Measurements from ENCODE around the gene CBFA2T3. TPM values are rescaled to one million over a fixed set of nuclear protein-coding genes. Genes with fewer than 3 reads are reported as not detected.

CBFA2T3 gene
- polyA plus RNA-seq, 1 experiment, result not detected

DNA sequence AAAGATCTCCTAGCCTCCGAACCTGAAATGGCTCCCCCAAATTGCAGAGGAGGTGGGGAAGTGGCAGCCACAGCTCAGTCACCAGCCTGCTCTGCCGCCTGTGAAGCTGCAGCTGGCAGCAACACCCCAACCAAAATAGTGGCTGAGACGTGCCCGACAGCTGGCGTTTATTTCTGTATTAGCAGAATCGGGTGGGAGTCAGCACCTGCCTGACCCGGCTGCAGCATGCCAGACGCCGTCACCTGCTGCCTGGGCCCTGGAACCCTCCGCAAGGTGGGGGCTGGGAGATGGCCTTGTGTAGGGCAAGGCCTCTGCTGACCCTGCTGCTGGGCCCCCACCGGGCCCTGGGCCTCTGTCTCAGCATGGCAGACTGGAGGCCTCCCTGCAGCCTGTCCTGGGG is 93.1 kb downstream of the CBFA2T3 start:
- Histone ChIP-seq H3K4me3 (ENCODE audit: low read depth, low read length) (no peak overlapping the region), H3K36me3 (ENCODE audit: control insufficient read depth, insufficient read depth, low read length) (no peaks in the 10 kb centered on the region), H3K27me3 (ENCODE audit: control insufficient read depth, insufficient read depth, low read length) (no peaks in the 10 kb centered on the region)
- no peak for DNase-seq (ENCODE audit: low read depth)
- POLR2A ChIA-PET, result no interaction called here
- CTCF ChIA-PET, result no interaction called here
- no peak for TF ChIP-seq CTCF (IDR thresholded peaks at IDR 0.05; ENCODE audit: insufficient read depth, low read depth, low read length)

DNA sequence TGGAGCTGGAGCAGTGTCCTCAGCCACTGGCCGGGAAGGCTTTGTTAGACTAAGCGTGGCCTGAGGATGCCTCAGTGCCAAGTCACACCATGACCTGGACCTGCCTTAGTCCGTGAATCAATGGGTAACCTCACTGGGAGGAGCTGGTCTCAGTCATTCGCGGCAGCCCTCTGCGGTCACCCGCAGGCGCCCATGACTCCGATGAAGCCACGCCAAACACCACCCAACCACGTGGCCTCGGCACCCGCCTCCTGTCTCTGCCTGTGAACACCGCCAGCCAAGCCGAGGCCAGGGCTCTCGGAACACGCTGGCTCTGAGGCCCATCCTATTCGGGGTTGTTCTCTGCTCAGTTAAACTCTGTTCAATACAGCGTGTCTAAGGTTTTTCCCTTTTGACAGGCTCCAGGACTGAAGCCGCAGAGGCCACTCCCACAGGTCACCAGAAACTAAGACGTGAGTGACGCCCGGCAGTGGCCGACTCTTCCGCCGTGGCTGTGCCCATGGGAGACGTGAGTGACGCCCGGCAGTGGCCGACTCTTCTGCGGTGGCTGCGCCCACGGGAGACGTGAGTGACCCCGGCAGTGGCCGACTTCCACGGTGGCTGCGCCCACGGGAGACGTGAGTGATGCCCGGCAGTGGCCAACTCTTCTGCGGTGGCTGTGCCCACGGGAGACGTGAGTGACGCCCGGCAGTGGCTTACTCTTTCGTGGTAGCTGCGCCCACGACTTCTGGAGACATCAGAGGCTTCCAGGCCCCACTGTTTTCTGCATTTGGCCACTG is 93.7 kb downstream of the CBFA2T3 start:
- ChIA-PET CTCF (no interaction called here), POLR2A (no interaction called here)
- DNase-seq (ENCODE audit: low read depth), result no peak
- Histone ChIP-seq H3K4me3 (ENCODE audit: low read depth, low read length) (no peak overlapping the region), H3K36me3 (ENCODE audit: control insufficient read depth, insufficient read depth, low read length) (no peaks in the 10 kb centered on the region), H3K27me3 (ENCODE audit: control insufficient read depth, insufficient read depth, low read length) (no peaks in the 10 kb centered on the region)
- TF ChIP-seq CTCF (IDR thresholded peaks at IDR 0.05; ENCODE audit: insufficient read depth, low read depth, low read length), result no peak

GRCh38 chr16:88882358-88883030 is 94.5 kb downstream of the CBFA2T3 start:
- no peak for DNase-seq (ENCODE audit: low read depth)
- ChIA-PET CTCF (no interaction called here), POLR2A (no interaction called here)
- Histone ChIP-seq H3K36me3 (ENCODE audit: control insufficient read depth, insufficient read depth, low read length) (no peaks in the 10 kb centered on the region), H3K4me3 (ENCODE audit: low read depth, low read length) (no peak overlapping the region), H3K27me3 (ENCODE audit: control insufficient read depth, insufficient read depth, low read length) (no peaks in the 10 kb centered on the region)
- no peak for TF ChIP-seq CTCF (IDR thresholded peaks at IDR 0.05; ENCODE audit: insufficient read depth, low read depth, low read length)

GRCh38 chr16:88881675-88882357 is 95.2 kb downstream of the CBFA2T3 start:
- ChIA-PET POLR2A (no interaction called here), CTCF (no interaction called here)
- H3K36me3 ChIP-seq (ENCODE audit: control insufficient read depth, insufficient read depth, low read length), result no peaks in the 10 kb centered on the region
- no peak overlapping the region for H3K4me3 ChIP-seq (ENCODE audit: low read depth, low read length)
- H3K27me3 ChIP-seq (ENCODE audit: control insufficient read depth, insufficient read depth, low read length), result no peaks in the 10 kb centered on the region
- no peak for DNase-seq (ENCODE audit: low read depth)
- no peak for TF ChIP-seq CTCF (IDR thresholded peaks at IDR 0.05; ENCODE audit: insufficient read depth, low read depth, low read length)

DNA sequence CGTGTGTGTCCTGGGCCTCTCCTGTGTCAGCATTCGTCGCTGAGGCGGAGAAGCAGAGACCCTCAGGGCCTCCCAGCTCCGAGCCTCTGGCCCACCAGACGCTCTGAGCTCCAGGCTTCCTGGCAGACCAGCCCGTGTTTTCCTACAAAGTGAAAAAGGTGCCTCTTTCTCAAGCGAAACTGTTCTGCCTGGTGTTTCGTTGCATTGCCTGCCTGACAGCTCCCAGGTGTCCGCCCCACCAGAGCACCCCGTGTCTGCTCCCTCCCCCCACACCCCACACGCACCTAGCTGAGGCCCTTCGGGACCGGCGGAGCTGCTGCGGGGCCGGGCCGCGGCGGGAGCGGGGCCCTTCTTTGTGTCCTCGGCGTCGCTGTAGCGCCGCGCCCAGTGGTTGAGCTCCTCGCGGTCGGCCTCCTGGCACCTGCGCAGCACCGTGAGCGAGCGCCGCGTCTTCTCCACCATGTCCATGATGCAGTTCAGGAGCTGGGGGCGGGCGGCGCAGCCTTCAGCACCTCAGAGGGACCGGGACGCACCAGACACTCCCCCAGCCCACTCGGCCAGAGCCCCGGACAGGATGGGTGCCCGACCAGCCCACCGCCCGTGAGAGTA is 95.9 kb downstream of the CBFA2T3 start:
- no peak for DNase-seq (ENCODE audit: low read depth)
- no peaks in the 10 kb centered on the region for H3K36me3 ChIP-seq (ENCODE audit: control insufficient read depth, insufficient read depth, low read length)
- no peak for TF ChIP-seq CTCF (IDR thresholded peaks at IDR 0.05; ENCODE audit: insufficient read depth, low read depth, low read length)
- ChIA-PET CTCF (interaction anchor here (0.6 to 0.9 kb wide), 2 partner anchors 23 to 121 kb away, joined by 3 read pairs; no protein-coding TSS in a partner anchor), POLR2A (no interaction called here)
- no peak overlapping the region for H3K4me3 ChIP-seq (ENCODE audit: low read depth, low read length)
- no peaks in the 10 kb centered on the region for H3K27me3 ChIP-seq (ENCODE audit: control insufficient read depth, insufficient read depth, low read length)

Data from BJ (cell line).